Measurements from ENCODE around the gene CTNNA2.

DNA sequence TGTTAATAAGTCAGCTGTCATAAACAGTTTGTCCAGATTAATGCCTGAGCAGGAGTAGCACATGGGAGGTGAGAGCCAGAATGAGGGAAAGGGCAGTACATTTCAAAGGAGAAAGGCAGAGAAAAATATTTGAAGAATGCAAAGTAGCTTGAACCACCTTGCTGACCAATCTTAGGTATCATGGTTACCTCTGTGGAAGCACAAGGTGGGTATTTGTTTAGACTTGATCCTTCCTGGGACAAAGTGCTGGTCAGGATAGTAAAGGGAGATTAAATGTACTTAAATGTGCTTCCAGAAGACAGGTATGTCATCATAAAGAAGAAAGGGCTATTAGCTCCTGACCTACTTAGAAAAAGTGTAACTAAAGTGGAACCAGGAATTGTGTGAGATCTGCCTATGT, 686.7 kb downstream of the CTNNA2 start:
- TF ChIP-seq, protein P1, sequence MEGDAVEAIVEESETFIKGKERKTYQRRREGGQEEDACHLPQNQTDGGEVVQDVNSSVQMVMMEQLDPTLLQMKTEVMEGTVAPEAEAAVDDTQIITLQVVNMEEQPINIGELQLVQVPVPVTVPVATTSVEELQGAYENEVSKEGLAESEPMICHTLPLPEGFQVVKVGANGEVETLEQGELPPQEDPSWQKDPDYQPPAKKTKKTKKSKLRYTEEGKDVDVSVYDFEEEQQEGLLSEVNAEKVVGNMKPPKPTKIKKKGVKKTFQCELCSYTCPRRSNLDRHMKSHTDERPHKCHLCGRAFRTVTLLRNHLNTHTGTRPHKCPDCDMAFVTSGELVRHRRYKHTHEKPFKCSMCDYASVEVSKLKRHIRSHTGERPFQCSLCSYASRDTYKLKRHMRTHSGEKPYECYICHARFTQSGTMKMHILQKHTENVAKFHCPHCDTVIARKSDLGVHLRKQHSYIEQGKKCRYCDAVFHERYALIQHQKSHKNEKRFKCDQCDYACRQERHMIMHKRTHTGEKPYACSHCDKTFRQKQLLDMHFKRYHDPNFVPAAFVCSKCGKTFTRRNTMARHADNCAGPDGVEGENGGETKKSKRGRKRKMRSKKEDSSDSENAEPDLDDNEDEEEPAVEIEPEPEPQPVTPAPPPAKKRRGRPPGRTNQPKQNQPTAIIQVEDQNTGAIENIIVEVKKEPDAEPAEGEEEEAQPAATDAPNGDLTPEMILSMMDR (conservative IDR thresholded peaks at IDR 0.05 in 1 of 2, IDR thresholded peaks at IDR 0.05 in 1 of 2; ENCODE audit: extremely low read depth in 1 of 2, insufficient read depth in 1 of 2, low read depth in 1 of 2, low read length in 2 of 2): no peak
- no peak for TF ChIP-seq EZH2 (IDR thresholded peaks at IDR 0.05; ENCODE audit: borderline replicate concordance, low read length)

All from mammary epithelial cell (primary cell).